H1 (cell line): ENCODE results near the gene COL10A1. TPM values are rescaled to one million over a fixed set of nuclear protein-coding genes. Genes with fewer than 3 reads are reported as not detected.
"Not testable (repeated sequence)": the region's sequence is repeated elsewhere in the genome, so short reads cannot be mapped to it uniquely, and the experiment has no call there.

Experiments
- CTCF ChIA-PET: fragments of 300-600 bp; sonication (Branson Sonifier 250); formaldehyde crosslinking; loops from one replicate; lab custom pipeline; 2021; ENCODE audit not compliant: partially characterized antibody; lab: Charles Lee
- POLR2A ChIA-PET: fragments of 300-600 bp; sonication (Branson Sonifier 250); formaldehyde crosslinking; loops from one replicate; lab custom pipeline; 2021; ENCODE audit warnings: inconsistent platforms; ENCODE audit not compliant: partially characterized antibody; lab: Charles Lee
- DNase-seq, 2 experiments: peaks; one replicate each; pipeline versions ENCODE4 v3.0.0 to v3.0.0-alpha.2; 2010 to 2022; ENCODE audit warnings: low spot score in 2 of 2, low read depth in 1 of 2, mixed read lengths in 1 of 2
- FAIRE-seq: peaks from 2 replicates; lab custom pipeline; 2011; peaks lifted over from hg19 to GRCh38; lab: Jason Lieb, UNC
- H2AFZ ChIP-seq: 2 replicates; pipeline ENCODE4 v1.8.1; 2012; ENCODE audit warnings: low read length, inconsistent platforms
- H2AK5ac ChIP-seq: 2 replicates; pipeline ENCODE4 v1.6.1; 2013; ENCODE audit warnings: low read depth, low read length
- H2BK120ac ChIP-seq: replicated peaks from 2 replicates; pipeline ENCODE3; 2013; ENCODE audit warnings: low read depth, low read length, inconsistent platforms
- H2BK12ac ChIP-seq: 2 replicates; pipeline ENCODE4 v1.6.1; 2013; ENCODE audit warnings: low read depth, low read length
- H2BK15ac ChIP-seq: 2 replicates; pipeline ENCODE4 v1.6.1; 2013; ENCODE audit warnings: low read length
- H2BK20ac ChIP-seq: 2 replicates; pipeline ENCODE4 v1.6.1; 2013; ENCODE audit warnings: low read length
- H2BK5ac ChIP-seq: 2 replicates; pipeline ENCODE4 v1.6.1; 2013; ENCODE audit warnings: low read depth, low read length
- H3K14ac ChIP-seq: 2 replicates; pipeline ENCODE4 v1.6.1; 2013; ENCODE audit warnings: inconsistent platforms; ENCODE audit not compliant: insufficient read length
- H3K18ac ChIP-seq: 2 replicates; pipeline ENCODE4 v1.6.1; 2013; ENCODE audit warnings: low read length; ENCODE audit errors: extremely low read depth
- H3K23ac ChIP-seq: 2 replicates; pipeline ENCODE4 v1.6.1; 2013; ENCODE audit warnings: inconsistent platforms; ENCODE audit not compliant: insufficient read length
- H3K23me2 ChIP-seq: 2 replicates; pipeline ENCODE4 v1.6.1; 2013; ENCODE audit warnings: low read depth, low read length
- H3K27ac ChIP-seq: 2 replicates; pipeline ENCODE4 v1.6.1; 2011; ENCODE audit warnings: low read depth, low read length, inconsistent platforms
- H3K27me3 ChIP-seq, 4 experiments: replicated peaks in 1 of 4; 1 replicate in 1 of 4; 2 replicates in 3 of 4; pipeline versions ENCODE4 v1.6.1 to v1.8.1; 2011 to 2013; ENCODE audit warnings: low read length in 3 of 4, mild to moderate bottlenecking in 3 of 4, inconsistent platforms in 2 of 4, mixed read lengths in 2 of 4, moderate library complexity in 1 of 4; ENCODE audit not compliant: control insufficient read depth in 3 of 4, insufficient read depth in 3 of 4; ENCODE audit errors: extremely low read depth in 1 of 4
- H3K36me3 ChIP-seq, 4 experiments: 2 replicates each; pipeline versions ENCODE4 v1.6.1 to v1.8.1; 2011 to 2013; ENCODE audit warnings: mild to moderate bottlenecking in 4 of 4, low read length in 3 of 4, moderate library complexity in 2 of 4, control low read depth in 1 of 4, inconsistent platforms in 1 of 4; ENCODE audit not compliant: insufficient read depth in 4 of 4, control insufficient read depth in 2 of 4
- H3K4ac ChIP-seq: replicated peaks from 2 replicates; pipeline ENCODE3; 2013; ENCODE audit warnings: low read length, low read depth, mixed read lengths, inconsistent platforms; ENCODE audit not compliant: insufficient read length
- H3K4me1 ChIP-seq, 4 experiments: replicated peaks in 1 of 4; 1 replicate in 1 of 4; 2 replicates in 3 of 4; pipeline versions ENCODE4 v1.6.1 to v1.8.1; 2011 to 2013; ENCODE audit warnings: low read length in 3 of 4, inconsistent platforms in 2 of 4, mixed read lengths in 1 of 4; ENCODE audit not compliant: insufficient read depth in 4 of 4, control insufficient read depth in 3 of 4
- H3K4me2 ChIP-seq, 2 experiments: 2 replicates each; pipeline versions ENCODE4 v1.6.1 to v1.8.1; 2011 to 2013; ENCODE audit warnings: low read depth in 2 of 2, low read length in 2 of 2, control low read depth in 1 of 2, inconsistent platforms in 1 of 2, mild to moderate bottlenecking in 1 of 2; ENCODE audit not compliant: insufficient read depth in 1 of 2
- H3K4me3 ChIP-seq, 4 experiments: fragments of 200-600, 300-600 bp in 1 of 4; sonication (generic), shearing (Covaris generic), sonication (Bioruptor Twin) in 1 of 4; 2 replicates each; pipeline versions ENCODE4 v1.5.1 to v1.8.1; 2011 to 2016; ENCODE audit warnings: low read length in 4 of 4, low read depth in 3 of 4, control low read depth in 2 of 4, inconsistent platforms in 2 of 4, mild to moderate bottlenecking in 2 of 4, mixed read lengths in 1 of 4, moderate library complexity in 1 of 4; ENCODE audit not compliant: insufficient read depth in 2 of 4; ENCODE audit errors: extremely low read depth in 1 of 4
- H3K56ac ChIP-seq: replicated peaks from 2 replicates; pipeline ENCODE3; 2013; ENCODE audit warnings: low read depth, mild to moderate bottlenecking, mixed read lengths, low read length, inconsistent platforms; ENCODE audit not compliant: insufficient read length
- H3K79me1 ChIP-seq: 2 replicates; pipeline ENCODE4 v1.6.1; 2013; ENCODE audit warnings: low read depth, low read length, control low read depth
- H3K79me2 ChIP-seq, 2 experiments: 2 replicates each; pipeline versions ENCODE4 v1.6.1 to v1.8.1; 2012 to 2013; ENCODE audit warnings: low read length in 2 of 2, mild to moderate bottlenecking in 2 of 2, inconsistent platforms in 1 of 2; ENCODE audit not compliant: insufficient read depth in 2 of 2, control insufficient read depth in 1 of 2
- H3K9ac ChIP-seq, 4 experiments: replicated peaks in 1 of 4; 1 replicate in 1 of 4; 2 replicates in 3 of 4; pipeline versions ENCODE4 v1.6.1 to v1.8.1; 2011 to 2013; ENCODE audit warnings: low read depth in 3 of 4, low read length in 3 of 4, control low read depth in 2 of 4, mild to moderate bottlenecking in 2 of 4, moderate library complexity in 2 of 4, inconsistent platforms in 1 of 4; ENCODE audit errors: extremely low read depth in 1 of 4
- H3K9me3 ChIP-seq, 2 experiments: 2 replicates each; pipeline versions ENCODE4 v1.6.1 to v1.8.1; 2012 to 2013; ENCODE audit warnings: mild to moderate bottlenecking in 2 of 2, moderate library complexity in 2 of 2, control low read depth in 1 of 2, inconsistent platforms in 1 of 2, low read depth in 1 of 2, low read length in 1 of 2, mixed read lengths in 1 of 2; ENCODE audit not compliant: insufficient read depth in 2 of 2
- H4K20me1 ChIP-seq, 2 experiments: replicated peaks in 1 of 2; 2 replicates each; pipeline versions ENCODE3 to v1.8.1; 2011 to 2013; ENCODE audit warnings: inconsistent platforms in 2 of 2, low read length in 2 of 2, mild to moderate bottlenecking in 1 of 2; ENCODE audit not compliant: insufficient read depth in 2 of 2, control insufficient read depth in 1 of 2
- H4K5ac ChIP-seq: 2 replicates; pipeline ENCODE4 v1.6.1; 2013; ENCODE audit warnings: low read length, low read depth, mixed read lengths, inconsistent platforms; ENCODE audit not compliant: insufficient read length
- H4K8ac ChIP-seq: 2 replicates; pipeline ENCODE4 v1.8.0; 2013; ENCODE audit warnings: mild to moderate bottlenecking, moderate library complexity, low read length, inconsistent platforms; ENCODE audit not compliant: insufficient read depth; ENCODE audit errors: extremely low read depth
- H4K91ac ChIP-seq: replicated peaks from 2 replicates; pipeline ENCODE3; 2013; ENCODE audit warnings: low read length, mixed read lengths, inconsistent platforms; ENCODE audit not compliant: insufficient read length
- WGBS, 2 experiments: shearing (Covaris generic) in 1 of 2; methylation state at CpG; one replicate each; pipeline versions ENCODE4 v1.1.6 to v1.1.7; 2013 to 2015; ENCODE audit warnings: low lambda C conversion rate in 2 of 2, mixed read lengths in 2 of 2, inconsistent platforms in 1 of 2, low coverage in 1 of 2, missing lambda C conversion rate in 1 of 2; ENCODE audit not compliant: insufficient replicate concordance in 2 of 2, insufficient coverage in 1 of 2, insufficient read length in 1 of 2; ENCODE audit errors: extremely low coverage in 1 of 2, missing lambda C conversion rate in 1 of 2; 5-methylcytosine and 5-hydroxymethylcytosine counted together
- polyA plus RNA-seq, 7 experiments: library from polyadenylated mRNA; depleted of rRNA in 3 of 7; stranded (reverse) in 5 of 7; unstranded in 2 of 7; fragments of >200 nt in 5 of 7; fragments of 200-250 nt in 2 of 7; gene quantifications; 1 replicate in 5 of 7; 2 replicates in 1 of 7; 4 replicates in 1 of 7; pipeline versions ENCODE4 v1.2.1 to v1.2.3, GENCODE V29; 2011 to 2013; ENCODE audit warnings: missing spikeins in 2 of 7, mixed read lengths in 2 of 7
- total RNA-seq: library from RNA; stranded (reverse); fragmentation: NEBNext Ultra II Directional; extraction: Animal tissue kit (Norgen Biotek cat#: 25700); gene quantifications from 2 replicates; pipeline ENCODE4 v1.2.1, GENCODE V29; 2021

Gene COL10A1
- total and polyA plus RNA-seq, 2 of the 8 experiments (the other 6 are each of a cell fraction or from before 2014, with no cell fraction given), result not detected

DNA sequence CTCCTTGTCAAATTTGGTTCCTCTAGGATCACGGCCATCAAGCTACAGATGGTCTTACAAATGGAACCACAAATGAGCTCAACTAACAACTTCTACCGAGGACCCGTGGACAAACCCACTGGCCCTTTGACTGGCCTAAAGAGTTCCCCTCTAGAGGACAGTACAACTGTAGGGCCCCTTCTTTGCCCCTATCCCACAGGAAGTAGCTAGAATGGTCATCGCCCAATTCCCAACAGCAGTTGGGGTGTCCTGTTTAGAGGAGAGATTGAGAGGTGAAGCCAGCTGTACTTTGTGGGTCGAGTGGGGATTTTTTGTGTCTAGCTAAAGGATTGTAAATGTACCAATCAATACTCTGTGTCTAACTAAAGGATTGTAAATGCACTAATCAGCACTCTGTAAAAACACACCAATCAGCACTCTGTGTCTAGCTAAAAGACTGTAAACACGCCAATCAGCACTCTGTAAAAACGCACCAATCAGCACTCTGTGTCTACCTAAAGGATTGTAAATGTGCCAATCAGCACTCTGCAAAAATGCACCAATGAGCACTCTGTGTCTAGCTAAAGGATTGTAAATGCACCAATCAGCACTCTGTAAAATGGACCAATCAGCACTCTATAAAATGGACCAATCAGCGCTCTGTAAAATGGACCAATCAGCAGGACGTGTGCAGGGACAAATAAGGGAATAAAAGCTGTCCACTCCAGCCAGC, 29.7 kb downstream of the COL10A1 start:
- not testable (repeated sequence) for H3K27me3 ChIP-seq, H4K8ac ChIP-seq, H2BK120ac ChIP-seq, FAIRE-seq, H3K14ac ChIP-seq, H3K4me1 ChIP-seq, H3K4me3 ChIP-seq, H4K20me1 ChIP-seq, H4K5ac ChIP-seq, H2BK12ac ChIP-seq, DNase-seq, H3K36me3 ChIP-seq, H3K9ac ChIP-seq, H3K23ac ChIP-seq, H3K27ac ChIP-seq, H2BK5ac ChIP-seq, H4K91ac ChIP-seq, H2AK5ac ChIP-seq, H3K79me1 ChIP-seq, H3K79me2 ChIP-seq, H2BK20ac ChIP-seq, H2AFZ ChIP-seq, H3K18ac ChIP-seq, H3K4ac ChIP-seq, H2BK15ac ChIP-seq, H3K23me2 ChIP-seq, H3K4me2 ChIP-seq, H3K56ac ChIP-seq
- WGBS, 2 experiments, result 94% methylated on average over 9 of the region's 9 CpGs; no CpG with 5 or more reads in 1 of the 2 experiments
- ChIA-PET POLR2A (interaction anchor here (0.6 kb wide), 1 partner anchor 166 kb away, joined by 3 read pairs; no protein-coding TSS in a partner anchor), CTCF (interaction anchor here (0.7 to 2.6 kb wide), 19 partner anchors 9 to 256 kb away, joined by 3 to 19 read pairs (median 4); partner anchors contain the start of gene COL10A1)
- H3K9me3 ChIP-seq, result peaks cover 13 to 16% of the 10 kb centered on the region in 2 experiments; a peak in 3 of 4 replicates
